Small intestine (tissue), 7 donors: ENCODE results near the gene C1orf146. TPM values are rescaled to one million over a fixed set of nuclear protein-coding genes. Genes with fewer than 3 reads are reported as not detected.

Experiments
- DNase-seq, 2 donors: peaks; one replicate each; pipeline versions ENCODE4 v3.0.0 to v3.0.0-alpha.2; 2013
- FAIRE-seq: peaks from 2 replicates; lab custom pipeline; 2012; peaks lifted over from hg19 to GRCh38; lab: Jason Lieb, UNC
- H3K27ac ChIP-seq, 3 donors: one replicate each; pipeline ENCODE4 v1.5.1; 2013; ENCODE audit warnings: low read length in 2 of 3, mild to moderate bottlenecking in 2 of 3, control low read depth in 1 of 3, inconsistent platforms in 1 of 3, low read depth in 1 of 3, moderate library complexity in 1 of 3
- H3K27me3 ChIP-seq, 3 donors: one replicate each; pipeline ENCODE4 v1.6.1; 2013; ENCODE audit warnings: low read length in 3 of 3, inconsistent platforms in 1 of 3; ENCODE audit not compliant: control insufficient read depth in 3 of 3, insufficient read depth in 3 of 3
- H3K36me3 ChIP-seq, 3 donors: one replicate each; pipeline ENCODE4 v1.6.1; 2013; ENCODE audit warnings: low read length in 3 of 3, inconsistent platforms in 1 of 3, low read depth in 1 of 3, mild to moderate bottlenecking in 1 of 3, moderate library complexity in 1 of 3; ENCODE audit not compliant: control insufficient read depth in 3 of 3, insufficient read depth in 2 of 3
- H3K4me1 ChIP-seq, 3 donors: one replicate each; pipeline ENCODE4 v1.6.1; 2013; ENCODE audit warnings: low read length in 2 of 3, inconsistent platforms in 1 of 3, low read depth in 1 of 3, mild to moderate bottlenecking in 1 of 3, moderate library complexity in 1 of 3; ENCODE audit not compliant: control insufficient read depth in 3 of 3, insufficient read depth in 2 of 3
- H3K4me3 ChIP-seq, 3 donors: one replicate each; pipeline ENCODE4 v1.5.1; 2013; ENCODE audit warnings: low read length in 3 of 3, control low read depth in 1 of 3, inconsistent platforms in 1 of 3, low read depth in 1 of 3, mild to moderate bottlenecking in 1 of 3, moderate library complexity in 1 of 3
- H3K9me3 ChIP-seq, 2 donors: one replicate each; pipeline ENCODE4 v1.6.1; 2013; ENCODE audit warnings: low read depth in 1 of 2, low read length in 1 of 2; ENCODE audit not compliant: control insufficient read depth in 2 of 2, insufficient read depth in 1 of 2
- WGBS, 3 donors: extraction: QIAGEN DNeasy Blood & Tissue Kit; methylation state at CpG; one replicate each; pipeline ENCODE4 v1.1.7; 2013; 5-methylcytosine and 5-hydroxymethylcytosine counted together
- polyA plus RNA-seq, 4 donors: library from polyadenylated mRNA; stranded (reverse) in 3 of 4; unstranded in 1 of 4; fragments of 200-250 nt in 3 of 4; fragments of 120-200 nt in 1 of 4; gene quantifications; one replicate each; pipeline versions ENCODE4 v1.2.1 to v1.2.3, GENCODE V29; 2013
- donor health status: healthy with polysubstance abuse.
- donor health status: control.
- donor health status: control.
- donor health status: Bipolar disorder and iron deficiency.
- donor health status: healthy.

The C1orf146 gene
- polyA plus RNA-seq, 4 donors = not detected

- WGBS, 3 donors = 69 to 76% (median 76%) methylated on average over 1 of the region's 1 CpG
- H3K9me3 ChIP-seq = no peaks in the 10 kb centered on the region
- no peaks in the 10 kb centered on the region for H3K27me3 ChIP-seq
- no peaks in the 10 kb centered on the region for H3K36me3 ChIP-seq
- no peaks in the 10 kb centered on the region for H3K4me1 ChIP-seq
- no peak overlapping the region for H3K27ac ChIP-seq
- FAIRE-seq = no peak
- DNase-seq = no peak
- no peak overlapping the region for H3K4me3 ChIP-seq
These were observed 23.2 kb upstream of the C1orf146 start for GRCh38 chr1:92194511-92194910.

GRCh38 chr1:92201973-92202372 is 15.7 kb upstream of the C1orf146 start:
- H3K27me3 ChIP-seq = no peaks in the 10 kb centered on the region
- no peaks in the 10 kb centered on the region for H3K36me3 ChIP-seq
- no peak overlapping the region for H3K4me3 ChIP-seq
- DNase-seq = no peak
- FAIRE-seq = no peak
- H3K4me1 ChIP-seq = no peaks in the 10 kb centered on the region
- no peak overlapping the region for H3K27ac ChIP-seq
- WGBS, 3 donors = 74 to 84% (median 77%) methylated on average over 5 of the region's 5 CpGs
- peaks cover 0 to 2% of the 10 kb centered on the region in 2 donors for H3K9me3 ChIP-seq

- DNase-seq = no peak
- Histone ChIP-seq H3K4me3 (no peak overlapping the region), H3K4me1 (no peaks in the 10 kb centered on the region), H3K9me3 (peaks cover 0 to 2% of the 10 kb centered on the region in 2 donors), H3K36me3 (no peaks in the 10 kb centered on the region), H3K27me3 (no peaks in the 10 kb centered on the region), H3K27ac (no peak overlapping the region)
- no peak for FAIRE-seq
These were observed 14.6 kb upstream of the C1orf146 start for GRCh38 chr1:92203105-92203504.

GRCh38 chr1:92210701-92211100 is 7.0 kb upstream of the C1orf146 start:
- no peak overlapping the region for H3K4me3 ChIP-seq
- H3K27me3 ChIP-seq = no peaks in the 10 kb centered on the region
- no peaks in the 10 kb centered on the region for H3K4me1 ChIP-seq
- no peak overlapping the region for H3K27ac ChIP-seq
- WGBS, 3 donors = 31 to 56% (median 44%) methylated on average over 2 of the region's 2 CpGs
- DNase-seq = no peak
- H3K9me3 ChIP-seq = peaks cover 0 to 2% of the 10 kb centered on the region in 2 donors
- FAIRE-seq = no peak
- H3K36me3 ChIP-seq = no peaks in the 10 kb centered on the region

- no peak overlapping the region for H3K4me3 ChIP-seq
- H3K36me3 ChIP-seq = no peaks in the 10 kb centered on the region
- H3K27ac ChIP-seq = no peak overlapping the region
- peaks cover 0 to 2% of the 10 kb centered on the region in 2 donors for H3K9me3 ChIP-seq
- DNase-seq = no peak
- no peaks in the 10 kb centered on the region for H3K27me3 ChIP-seq
- WGBS, 3 donors = 88 to 95% (median 93%) methylated on average over 2 of the region's 2 CpGs
- no peaks in the 10 kb centered on the region for H3K4me1 ChIP-seq
- no peak for FAIRE-seq
These were observed 6.5 kb upstream of the C1orf146 start for GRCh38 chr1:92211166-92211565.

- FAIRE-seq (no peak), DNase-seq (no peak)
- Histone ChIP-seq H3K27ac (no peak overlapping the region), H3K4me3 (no peak overlapping the region), H3K9me3 (no peaks in the 10 kb centered on the region), H3K4me1 (no peaks in the 10 kb centered on the region), H3K36me3 (no peaks in the 10 kb centered on the region), H3K27me3 (no peaks in the 10 kb centered on the region)
- WGBS, 3 donors = 81 to 84% (median 81%) methylated on average over 14 of the region's 14 CpGs
These were observed 844 bp downstream of the C1orf146 start for GRCh38 chr1:92218559-92218958.

- Histone ChIP-seq H3K27ac (no peak overlapping the region), H3K27me3 (no peaks in the 10 kb centered on the region), H3K9me3 (no peaks in the 10 kb centered on the region), H3K36me3 (no peaks in the 10 kb centered on the region), H3K4me3 (no peak overlapping the region), H3K4me1 (no peaks in the 10 kb centered on the region)
- DNase-seq (no peak), FAIRE-seq (no peak)
These were observed 1.3 kb downstream of the C1orf146 start for GRCh38 chr1:92219028-92219427.

GRCh38 chr1:92228401-92228800 is 10.7 kb downstream of the C1orf146 start:
- Histone ChIP-seq H3K4me3 (no peak overlapping the region), H3K9me3 (no peaks in the 10 kb centered on the region), H3K27ac (no peak overlapping the region), H3K27me3 (no peaks in the 10 kb centered on the region), H3K36me3 (no peaks in the 10 kb centered on the region), H3K4me1 (no peaks in the 10 kb centered on the region)
- DNase-seq = no peak
- no peak for FAIRE-seq
- 71 to 79% (median 79%) methylated on average over 3 of the region's 3 CpGs for WGBS, 3 donors

GRCh38 chr1:92230736-92231135 is 13.0 kb downstream of the C1orf146 start:
- H3K27ac ChIP-seq = no peak overlapping the region
- H3K36me3 ChIP-seq = no peaks in the 10 kb centered on the region
- H3K4me3 ChIP-seq = no peak overlapping the region
- FAIRE-seq (no peak), DNase-seq (no peak)
- no peaks in the 10 kb centered on the region for H3K27me3 ChIP-seq
- no peaks in the 10 kb centered on the region for H3K4me1 ChIP-seq
- 79 to 85% (median 82%) methylated on average over 1 of the region's 1 CpG for WGBS, 3 donors
- H3K9me3 ChIP-seq = no peaks in the 10 kb centered on the region
